CD4-positive, alpha-beta memory T cell (primary cell): ENCODE results near the gene CIB2. TPM values are rescaled to one million over a fixed set of nuclear protein-coding genes. Genes with fewer than 3 reads are reported as not detected.
"Not testable (repeated sequence)": the region's sequence is repeated elsewhere in the genome, so short reads cannot be mapped to it uniquely, and the experiment has no call there.

Experiments used
- CTCF ChIA-PET: fragments of 350-600 bp; sonication (Branson Sonifier 250); formaldehyde crosslinking; loops from one replicate; lab custom pipeline; 2021; ENCODE audit warnings: inconsistent platforms; ENCODE audit not compliant: partially characterized antibody; lab: Charles Lee
- POLR2A ChIA-PET: fragments of 350-600 bp; sonication (Branson Sonifier 250); formaldehyde crosslinking; loops from one replicate; lab custom pipeline; 2021; ENCODE audit not compliant: partially characterized antibody; lab: Charles Lee
- DNase-seq, 5 donors: peaks; one replicate each; pipeline versions ENCODE4 v3.0.0 to v3.0.0-alpha.2; 2020 to 2022; ENCODE audit warnings: mixed read lengths in 1 of 5
- H3K27ac ChIP-seq: one replicate; pipeline ENCODE4 v1.7.0; 2013; ENCODE audit warnings: low read depth, low read length
- H3K27me3 ChIP-seq: 2 replicates; pipeline ENCODE4 v1.7.0; 2013; ENCODE audit warnings: mild to moderate bottlenecking, low read length, moderate library complexity; ENCODE audit not compliant: insufficient read depth
- H3K36me3 ChIP-seq: 2 replicates; pipeline ENCODE4 v1.7.0; 2013; ENCODE audit warnings: mild to moderate bottlenecking, low read length, moderate library complexity; ENCODE audit not compliant: insufficient read depth
- H3K4me1 ChIP-seq: 2 replicates; pipeline ENCODE4 v1.7.0; 2013; ENCODE audit warnings: mild to moderate bottlenecking, low read length, moderate library complexity; ENCODE audit not compliant: insufficient read depth
- H3K4me3 ChIP-seq, 2 donors: one replicate each; pipeline ENCODE4 v1.7.0; 2013; ENCODE audit warnings: low read length in 2 of 2, mild to moderate bottlenecking in 1 of 2
- H3K9me3 ChIP-seq, 2 donors: one replicate each; pipeline ENCODE4 v1.7.0; 2013; ENCODE audit warnings: low read length in 2 of 2, control low read depth in 1 of 2; ENCODE audit not compliant: control insufficient read depth in 1 of 2
- H3K27ac Mint-ChIP-seq, 7 donors: one replicate each; pipeline ENCODE4 v1.8.0; 2020 to 2021; ENCODE audit warnings: mixed read lengths in 7 of 7, mild to moderate bottlenecking in 6 of 7, inconsistent platforms in 3 of 7, moderate library complexity in 3 of 7
- H3K27me3 Mint-ChIP-seq, 2 donors: one replicate each; pipeline ENCODE4 v1.8.0; 2020 to 2021; ENCODE audit warnings: mixed read lengths in 2 of 2
- H3K36me3 Mint-ChIP-seq, 2 donors: one replicate each; pipeline ENCODE4 v1.8.0; 2020 to 2021; ENCODE audit warnings: mixed read lengths in 2 of 2, inconsistent platforms in 1 of 2, mild to moderate bottlenecking in 1 of 2
- H3K4me1 Mint-ChIP-seq, 4 donors: one replicate each; pipeline ENCODE4 v1.8.0; 2020 to 2021; ENCODE audit warnings: mixed read lengths in 4 of 4, mild to moderate bottlenecking in 1 of 4
- H3K4me3 Mint-ChIP-seq, 8 donors: one replicate each; pipeline ENCODE4 v1.8.0; 2020 to 2021; ENCODE audit warnings: mixed read lengths in 8 of 8, mild to moderate bottlenecking in 7 of 8, moderate library complexity in 6 of 8, inconsistent platforms in 3 of 8
- H3K9me3 Mint-ChIP-seq, 8 donors: one replicate each; pipeline ENCODE4 v1.8.0; 2020 to 2021; ENCODE audit warnings: mixed read lengths in 8 of 8, mild to moderate bottlenecking in 5 of 8, inconsistent platforms in 3 of 8, moderate library complexity in 1 of 8
- intact Hi-C: fragments of 100-400 bp; cut with micrococcal nuclease; formaldehyde crosslinking; loops from one replicate; pipeline ENCODE4 v1.15.1; 2023
- polyA plus RNA-seq, 2 donors: library from polyadenylated mRNA; unstranded; fragments of 300-500 nt; fragmentation: Illumina TruSeq; gene quantifications; one replicate each; pipeline ENCODE4 v1.2.3, GENCODE V29; 2021
- total RNA-seq, 2 experiments: library from RNA; stranded (reverse); gene quantifications; one replicate each; pipeline ENCODE4 v1.2.3, GENCODE V29; 2021

The CIB2 gene
- total and polyA plus RNA-seq, 4 experiments from 2014 or later, result 0.56 to 2.2 (median 1.4) TPM

DNA sequence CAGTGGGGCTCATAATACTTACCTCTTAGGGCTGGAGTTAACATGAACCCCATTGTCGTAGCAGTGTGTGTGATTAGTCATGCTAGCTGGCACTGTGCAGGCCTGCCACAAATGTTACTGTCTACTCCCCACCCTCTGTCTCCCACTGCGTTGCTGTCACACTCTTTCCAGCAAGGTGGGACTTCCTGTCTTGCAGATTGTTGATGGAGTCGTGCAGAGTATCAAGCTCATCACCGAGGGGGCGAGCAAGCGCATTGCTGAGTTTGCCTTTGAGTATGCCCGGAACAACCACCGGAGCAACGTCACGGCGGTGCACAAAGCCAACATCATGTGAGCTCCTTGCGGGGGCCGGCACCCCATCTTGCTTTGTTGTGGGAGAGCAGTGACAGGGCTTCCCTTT, 30.8 kb upstream of the CIB2 start:
- Mint-ChIP-seq H3K27me3 (no peaks in the 10 kb centered on the region), H3K4me1 (peaks cover 4 to 9% (median 5%) of the 10 kb centered on the region in 4 donors), H3K36me3 (peaks cover 44 to 66% of the 10 kb centered on the region in 2 donors), H3K4me3 (peak overlapping the region in 2 of 8 donors; percentile 32 to 35), H3K9me3 (no peaks in the 10 kb centered on the region), H3K27ac (peak overlapping the region in 3 of 7 donors; percentile 66 to 77 (median 68))
- DNase-seq, result peak in 3 of 5 donors; percentile 25 to 75 (median 28)
- peaks cover 40% of the 10 kb centered on the region for H3K36me3 ChIP-seq
- H3K27ac ChIP-seq, result no peak overlapping the region
- no peaks in the 10 kb centered on the region for H3K27me3 ChIP-seq
- peaks cover 3% of the 10 kb centered on the region for H3K4me1 ChIP-seq
- no peak overlapping the region for H3K4me3 ChIP-seq
- CTCF ChIA-PET, result no interaction called here
- intact Hi-C loops, result no loop called here
- POLR2A ChIA-PET, result no interaction called here
- no peaks in the 10 kb centered on the region for H3K9me3 ChIP-seq

DNA sequence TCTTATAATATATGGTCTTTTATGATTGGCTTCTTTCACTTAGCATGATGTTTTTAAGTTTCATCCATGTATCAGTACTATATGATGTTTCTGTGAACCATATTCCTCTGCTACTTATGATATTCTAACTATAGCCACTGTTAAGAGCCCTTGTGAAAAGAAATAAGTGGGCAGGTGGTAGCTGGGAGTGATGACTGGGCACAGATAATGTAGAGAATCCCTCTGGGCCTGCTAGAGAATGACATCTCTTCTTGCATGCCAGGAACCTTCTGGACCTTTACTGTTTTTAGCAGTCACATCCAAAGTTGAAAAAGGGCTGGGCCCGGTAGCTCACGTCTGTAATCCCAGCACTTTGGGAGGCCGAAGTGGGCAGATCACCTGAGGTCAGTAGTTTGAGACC, 28.1 kb upstream of the CIB2 start:
- POLR2A ChIA-PET, result no interaction called here
- Histone ChIP-seq H3K4me1 (peaks cover 3% of the 10 kb centered on the region), H3K27me3 (no peaks in the 10 kb centered on the region), H3K27ac (no peak overlapping the region), H3K4me3 (no peak overlapping the region), H3K36me3 (peaks cover 24% of the 10 kb centered on the region), H3K9me3 (no peaks in the 10 kb centered on the region)
- H3K27ac Mint-ChIP-seq, result no peak overlapping the region
- H3K27me3 Mint-ChIP-seq, result no peaks in the 10 kb centered on the region
- CTCF ChIA-PET, result no interaction called here
- no peaks in the 10 kb centered on the region for H3K9me3 Mint-ChIP-seq
- peaks cover 3 to 5% (median 4%) of the 10 kb centered on the region in 4 donors for H3K4me1 Mint-ChIP-seq
- intact Hi-C loops, result no loop called here
- DNase-seq, result no peak
- no peak overlapping the region for H3K4me3 Mint-ChIP-seq
- H3K36me3 Mint-ChIP-seq, result peaks cover 38 to 58% of the 10 kb centered on the region in 2 donors

DNA sequence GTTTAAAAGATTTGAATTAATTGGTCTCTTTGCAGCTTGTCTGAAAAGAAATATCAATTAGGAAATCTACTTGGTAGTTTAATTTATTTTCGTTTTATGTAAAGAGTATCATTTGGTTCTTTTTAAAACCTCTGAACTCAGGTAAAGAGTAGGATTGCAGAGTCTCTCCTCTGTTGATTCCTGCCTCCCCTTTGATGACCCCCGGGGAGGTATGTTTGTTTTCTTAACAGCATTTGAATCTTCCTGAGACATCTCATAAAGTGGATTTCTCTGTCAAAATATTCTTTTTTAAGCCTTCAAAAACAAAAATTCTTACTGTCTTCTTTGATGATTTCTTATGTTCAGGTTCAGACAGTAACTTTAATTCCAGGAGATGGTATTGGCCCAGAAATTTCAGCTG, 26.0 kb upstream of the CIB2 start:
- intact Hi-C loops, result no loop called here
- Histone ChIP-seq H3K9me3 (no peaks in the 10 kb centered on the region), H3K27ac (no peak overlapping the region), H3K4me1 (peaks cover 3% of the 10 kb centered on the region), H3K36me3 (peaks cover 21% of the 10 kb centered on the region), H3K27me3 (no peaks in the 10 kb centered on the region), H3K4me3 (no peak overlapping the region)
- DNase-seq, result no peak
- Mint-ChIP-seq H3K27ac (no peak overlapping the region), H3K36me3 (peaks cover 25 to 48% of the 10 kb centered on the region in 2 donors), H3K4me3 (no peak overlapping the region), H3K27me3 (no peaks in the 10 kb centered on the region), H3K9me3 (no peaks in the 10 kb centered on the region), H3K4me1 (peaks cover 10 to 16% (median 14%) of the 10 kb centered on the region in 4 donors)
- ChIA-PET POLR2A (no interaction called here), CTCF (interaction anchor here (1.3 to 1.4 kb wide), 2 partner anchors 38 to 41 kb away, joined by 3 to 4 read pairs; no protein-coding TSS in a partner anchor)

DNA sequence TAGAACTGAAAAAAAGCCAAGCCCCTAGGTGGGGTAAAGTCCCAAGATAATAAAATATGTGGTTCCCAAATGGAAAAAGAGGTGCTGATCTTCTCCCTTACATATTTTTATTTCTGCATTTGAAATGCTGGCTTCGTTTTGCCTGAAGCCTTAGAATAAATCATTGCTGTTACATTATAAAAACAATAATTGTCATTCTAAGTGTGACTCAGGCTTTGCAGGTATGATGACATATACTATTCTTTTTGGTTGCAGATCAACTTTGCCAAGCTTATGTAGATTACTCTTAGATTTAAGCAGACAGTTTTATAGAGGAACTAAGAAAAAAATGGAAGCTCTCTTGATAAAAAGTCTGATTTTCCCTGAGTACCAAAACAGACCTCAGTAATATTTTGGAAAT, 25.4 kb upstream of the CIB2 start:
- POLR2A ChIA-PET, result no interaction called here

DNA sequence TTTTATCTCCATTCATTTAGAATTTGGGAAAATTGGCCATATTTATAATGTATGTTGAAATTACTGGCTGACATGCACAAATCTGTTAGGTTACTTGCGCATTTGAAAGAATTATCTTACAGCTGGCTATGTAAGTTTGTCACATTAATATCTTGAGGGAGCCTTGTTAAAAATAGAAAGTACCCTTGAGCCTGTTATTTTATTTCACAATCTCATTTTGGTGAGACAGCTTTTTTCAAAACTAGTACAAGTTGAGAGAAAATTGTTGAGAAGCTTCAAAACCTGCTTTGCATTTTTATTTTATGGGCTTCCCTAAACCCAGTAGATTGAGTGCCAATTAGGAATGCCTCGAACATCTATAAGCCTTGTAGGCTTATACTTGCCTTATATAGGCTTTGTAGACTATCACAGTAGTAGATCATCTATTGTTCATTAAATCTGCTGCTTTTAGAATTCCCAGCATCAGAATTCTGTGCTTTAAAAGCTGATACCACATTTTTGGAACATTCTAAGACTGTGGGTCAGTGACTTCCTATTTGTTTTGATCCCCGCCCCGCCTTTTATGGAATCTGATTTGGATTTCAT, 24.2 kb upstream of the CIB2 start:
- no peak for DNase-seq
- peaks cover 12% of the 10 kb centered on the region for H3K4me1 ChIP-seq
- intact Hi-C loops, result no loop called here
- Mint-ChIP-seq H3K4me1 (peaks cover 15 to 20% (median 17%) of the 10 kb centered on the region in 4 donors), H3K27me3 (no peaks in the 10 kb centered on the region), H3K27ac (no peak overlapping the region), H3K36me3 (peaks cover 12 to 37% of the 10 kb centered on the region in 2 donors), H3K4me3 (no peak overlapping the region), H3K9me3 (no peaks in the 10 kb centered on the region)
- no peaks in the 10 kb centered on the region for H3K9me3 ChIP-seq
- no peaks in the 10 kb centered on the region for H3K27me3 ChIP-seq
- CTCF ChIA-PET, result interaction anchor here (0.7 to 0.9 kb wide), 3 partner anchors 20 to 153 kb away, joined by 3 read pairs; no protein-coding TSS in a partner anchor
- no peak overlapping the region for H3K4me3 ChIP-seq
- no peak overlapping the region for H3K27ac ChIP-seq
- POLR2A ChIA-PET, result interaction anchor here (0.6 kb wide), 1 partner anchor 153 kb away, joined by 3 read pairs; no protein-coding TSS in a partner anchor
- peaks cover 7% of the 10 kb centered on the region for H3K36me3 ChIP-seq

More for the DNA sequence above, 25.4 kb upstream of the CIB2 start:
- peaks cover 8 to 11% (median 10%) of the 10 kb centered on the region in 4 donors for H3K4me1 Mint-ChIP-seq
- DNase-seq, result no peak
- H3K27ac ChIP-seq, result no peak overlapping the region
- H3K27ac Mint-ChIP-seq, result no peak overlapping the region
- CTCF ChIA-PET, result interaction anchor here (1.3 to 1.4 kb wide), 2 partner anchors 39 to 42 kb away, joined by 3 to 4 read pairs; no protein-coding TSS in a partner anchor
- no peaks in the 10 kb centered on the region for H3K9me3 ChIP-seq
- H3K9me3 Mint-ChIP-seq, result no peaks in the 10 kb centered on the region
- H3K4me1 ChIP-seq, result peaks cover under 1% of the 10 kb centered on the region
- peaks cover 20 to 43% of the 10 kb centered on the region in 2 donors for H3K36me3 Mint-ChIP-seq
- no peak overlapping the region for H3K4me3 Mint-ChIP-seq
- intact Hi-C loops, result no loop called here
- H3K27me3 Mint-ChIP-seq, result no peaks in the 10 kb centered on the region
- H3K36me3 ChIP-seq, result peaks cover 15% of the 10 kb centered on the region
- no peaks in the 10 kb centered on the region for H3K27me3 ChIP-seq
- no peak overlapping the region for H3K4me3 ChIP-seq

DNA sequence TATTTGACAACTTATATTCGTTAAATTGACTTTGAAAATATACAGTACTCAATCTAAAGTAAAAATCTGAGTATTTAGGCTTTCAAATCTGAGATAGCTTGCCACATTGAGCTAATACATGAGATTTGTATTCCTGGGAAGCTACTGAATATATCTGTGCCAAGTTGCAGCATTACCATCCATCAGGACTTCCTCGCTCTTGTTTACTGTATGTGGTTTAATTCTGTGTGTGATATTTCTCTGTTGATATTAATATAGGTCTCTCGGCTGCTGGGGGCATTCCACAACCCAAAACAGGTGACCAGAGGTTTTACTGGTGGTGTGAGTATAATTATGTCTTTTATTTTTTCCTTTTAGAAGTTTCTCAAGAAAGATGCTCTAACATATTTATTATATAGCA, 23.7 kb upstream of the CIB2 start:
- Mint-ChIP-seq H3K9me3 (no peaks in the 10 kb centered on the region), H3K36me3 (peaks cover 12 to 36% of the 10 kb centered on the region in 2 donors), H3K27ac (peak overlapping the region in 1 of 7 donors; percentile 21), H3K4me3 (no peak overlapping the region), H3K4me1 (peaks cover 19 to 25% (median 22%) of the 10 kb centered on the region in 4 donors), H3K27me3 (no peaks in the 10 kb centered on the region)
- CTCF ChIA-PET, result interaction anchor here (0.8 kb wide), 1 partner anchor 41 kb away, joined by 3 read pairs; no protein-coding TSS in a partner anchor
- H3K27ac ChIP-seq, result no peak overlapping the region
- H3K4me3 ChIP-seq, result no peak overlapping the region
- no peak for DNase-seq
- no peaks in the 10 kb centered on the region for H3K9me3 ChIP-seq
- H3K4me1 ChIP-seq, result peaks cover 16% of the 10 kb centered on the region
- intact Hi-C loops, result no loop called here
- H3K36me3 ChIP-seq, result peaks cover 7% of the 10 kb centered on the region
- no peaks in the 10 kb centered on the region for H3K27me3 ChIP-seq
- POLR2A ChIA-PET, result no interaction called here

DNA sequence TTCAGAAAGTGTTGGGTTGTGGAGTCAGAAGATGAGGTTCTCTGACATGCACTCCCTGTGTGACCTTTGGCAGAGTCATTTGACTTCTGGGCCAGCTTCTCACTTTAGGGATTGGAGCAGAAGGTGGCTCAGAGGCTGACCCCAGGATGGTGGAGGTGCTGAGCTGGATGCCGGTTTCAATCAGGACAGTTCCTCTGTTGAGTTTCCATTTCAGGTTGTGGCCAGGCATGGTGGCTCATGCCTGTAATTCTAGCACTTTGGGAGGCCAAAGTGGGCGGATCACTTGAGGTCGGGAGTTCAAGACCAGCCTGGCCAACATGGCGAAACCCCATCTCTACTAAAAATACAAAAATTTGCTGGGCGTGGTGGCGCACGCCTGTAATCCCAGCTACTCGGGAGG, 19.8 kb upstream of the CIB2 start:
- H3K27ac ChIP-seq, H3K27me3 ChIP-seq, H3K9me3 Mint-ChIP-seq, DNase-seq, intact Hi-C loops, H3K36me3 ChIP-seq, H3K27me3 Mint-ChIP-seq, H3K9me3 ChIP-seq, H3K4me3 ChIP-seq: not testable (repeated sequence)
- H3K36me3 Mint-ChIP-seq, result peaks cover 0 to 20% of the 10 kb centered on the region in 2 donors
- H3K27ac Mint-ChIP-seq, result peak overlapping the region in 4 of 7 donors; percentile 47 to 75 (median 60)
- H3K4me1 Mint-ChIP-seq, result peaks cover 28 to 46% (median 38%) of the 10 kb centered on the region in 4 donors
- POLR2A ChIA-PET, result interaction anchor here (0.9 to 2.8 kb wide), 2 partner anchors 114 to 287 kb away, joined by 3 to 13 read pairs; partner anchors contain the start of genes DNAJA4 and IREB2
- CTCF ChIA-PET, result interaction anchor here (0.7 to 1.5 kb wide), 2 partner anchors 45 to 184 kb away, joined by 3 to 4 read pairs; no protein-coding TSS in a partner anchor
- H3K4me3 Mint-ChIP-seq, result peak overlapping the region; percentile 36 to 96 (median 92)
- peaks cover 26% of the 10 kb centered on the region for H3K4me1 ChIP-seq
